ENCODE results near the gene CCL19.
A peak's percentile ranks its signal among the peaks of the same experiment; 100 is the strongest.

The CCL19 gene

GRCh38 chr9:34686732-34687131 is 4.3 kb downstream of the CCL19 start:
- DNase-seq (ENCODE audit: low read depth), result no peak
- TF ChIP-seq, protein P1, sequence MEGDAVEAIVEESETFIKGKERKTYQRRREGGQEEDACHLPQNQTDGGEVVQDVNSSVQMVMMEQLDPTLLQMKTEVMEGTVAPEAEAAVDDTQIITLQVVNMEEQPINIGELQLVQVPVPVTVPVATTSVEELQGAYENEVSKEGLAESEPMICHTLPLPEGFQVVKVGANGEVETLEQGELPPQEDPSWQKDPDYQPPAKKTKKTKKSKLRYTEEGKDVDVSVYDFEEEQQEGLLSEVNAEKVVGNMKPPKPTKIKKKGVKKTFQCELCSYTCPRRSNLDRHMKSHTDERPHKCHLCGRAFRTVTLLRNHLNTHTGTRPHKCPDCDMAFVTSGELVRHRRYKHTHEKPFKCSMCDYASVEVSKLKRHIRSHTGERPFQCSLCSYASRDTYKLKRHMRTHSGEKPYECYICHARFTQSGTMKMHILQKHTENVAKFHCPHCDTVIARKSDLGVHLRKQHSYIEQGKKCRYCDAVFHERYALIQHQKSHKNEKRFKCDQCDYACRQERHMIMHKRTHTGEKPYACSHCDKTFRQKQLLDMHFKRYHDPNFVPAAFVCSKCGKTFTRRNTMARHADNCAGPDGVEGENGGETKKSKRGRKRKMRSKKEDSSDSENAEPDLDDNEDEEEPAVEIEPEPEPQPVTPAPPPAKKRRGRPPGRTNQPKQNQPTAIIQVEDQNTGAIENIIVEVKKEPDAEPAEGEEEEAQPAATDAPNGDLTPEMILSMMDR (conservative IDR thresholded peaks at IDR 0.05; ENCODE audit: low read depth, low read length), result no peak
- H3K4me3 ChIP-seq (ENCODE audit: low read depth, low read length), result no peak overlapping the region

- no peak overlapping the region for H3K4me3 ChIP-seq (ENCODE audit: low read depth, low read length)
- TF ChIP-seq, protein P1 (conservative IDR thresholded peaks at IDR 0.05; ENCODE audit: low read depth, low read length), result no peak
- DNase-seq (ENCODE audit: low read depth), result no peak
Observed at GRCh38 chr9:34686231-34686630, 4.8 kb downstream of the CCL19 start.

- no peak overlapping the region for H3K4me3 ChIP-seq (ENCODE audit: low read depth, low read length)
- no peak for DNase-seq (ENCODE audit: low read depth)
- TF ChIP-seq, protein P1 (conservative IDR thresholded peaks at IDR 0.05; ENCODE audit: low read depth, low read length), result no peak
Observed at GRCh38 chr9:34685591-34685990, 5.5 kb downstream of the CCL19 start.

DNA sequence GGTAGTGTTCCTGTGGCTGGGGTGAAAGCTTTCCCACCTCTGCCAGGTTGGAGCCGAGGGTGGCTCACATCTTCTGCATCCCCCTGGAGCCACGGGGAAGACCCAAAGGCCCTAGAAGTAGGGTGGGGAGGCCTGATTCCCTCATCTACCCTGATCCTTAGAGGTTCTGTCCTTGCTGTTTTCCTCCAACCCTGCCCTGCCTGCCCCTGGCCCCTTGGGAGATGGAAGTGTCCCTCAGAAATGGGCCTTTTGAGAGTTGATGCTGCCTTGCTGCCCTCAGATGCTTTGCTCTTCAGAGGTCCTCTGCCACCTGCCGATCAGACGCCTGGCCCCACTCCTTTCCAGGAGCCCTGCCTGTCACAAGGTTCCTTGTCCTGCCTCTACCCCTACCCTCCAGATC is 6.3 kb downstream of the CCL19 start:
- no peak overlapping the region for H3K4me3 ChIP-seq (ENCODE audit: low read depth, low read length)
- DNase-seq (ENCODE audit: low read depth), result no peak
- TF ChIP-seq, protein P1 (conservative IDR thresholded peaks at IDR 0.05; ENCODE audit: low read depth, low read length), result no peak

DNA sequence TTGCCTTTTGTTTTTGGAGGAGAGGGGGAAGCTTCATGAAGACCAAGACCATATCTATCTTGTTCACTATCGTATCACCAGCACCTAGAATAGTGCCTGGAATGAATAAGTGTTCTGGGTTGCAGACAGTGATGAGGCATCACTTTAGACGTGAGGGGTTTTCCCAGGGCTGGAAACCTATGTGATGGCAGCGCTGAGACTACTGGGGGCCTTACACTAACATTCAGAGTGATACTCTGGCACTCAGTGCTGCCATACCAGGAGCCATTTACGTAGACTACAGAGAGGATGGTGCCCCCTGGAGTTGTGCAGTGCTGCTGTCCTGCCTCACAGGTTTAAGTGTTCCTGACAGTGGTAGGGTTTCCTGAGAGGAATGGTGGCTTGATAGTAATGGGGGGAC is 6.9 kb downstream of the CCL19 start:
- no peak overlapping the region for H3K4me3 ChIP-seq (ENCODE audit: low read depth, low read length)
- no peak for DNase-seq (ENCODE audit: low read depth)
- TF ChIP-seq, protein P1 (conservative IDR thresholded peaks at IDR 0.05; ENCODE audit: low read depth, low read length), result no peak

DNA sequence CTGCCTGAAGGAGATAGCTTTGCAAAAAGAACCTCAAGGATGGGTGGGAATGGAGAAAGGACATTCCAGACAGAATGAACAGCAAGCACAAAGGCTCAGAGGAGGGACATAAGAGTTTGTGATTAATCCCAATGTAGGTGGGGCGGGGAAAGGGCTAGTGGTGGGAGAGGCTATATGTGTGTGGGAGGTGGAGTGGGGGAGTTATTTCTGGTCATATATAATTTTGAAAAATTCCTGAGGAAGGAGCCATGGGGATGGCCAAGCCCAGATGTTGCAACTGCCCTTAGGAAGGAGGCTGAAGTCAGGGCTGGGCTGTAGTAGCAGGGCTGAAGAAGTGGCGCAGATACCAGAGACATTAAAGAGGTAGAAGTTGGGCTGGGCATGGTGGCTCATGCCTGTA is 15.2 kb downstream of the CCL19 start:
- DNase-seq (ENCODE audit: low read depth), result no peak
- no peak overlapping the region for H3K4me3 ChIP-seq (ENCODE audit: low read depth, low read length)
- TF ChIP-seq, protein P1 (conservative IDR thresholded peaks at IDR 0.05; ENCODE audit: low read depth, low read length), result no peak

GRCh38 chr9:34675048-34675714 is 15.9 kb downstream of the CCL19 start:
- TF ChIP-seq, protein P1 (conservative IDR thresholded peaks at IDR 0.05; ENCODE audit: low read depth, low read length), result peak; percentile 94
- no peak overlapping the region for H3K4me3 ChIP-seq (ENCODE audit: low read depth, low read length)
- peak; percentile 83 for DNase-seq (ENCODE audit: low read depth)

Data from choroid plexus epithelial cell (primary cell).